Activated B cell treated with CpG ODN at 0.5 μM for 24 hours (primary cell): ENCODE data around the gene FGF2. TPM values are rescaled to one million over a fixed set of nuclear protein-coding genes. Genes with fewer than 3 reads are reported as not detected.
"Not testable (repeated sequence)": the region's sequence is repeated elsewhere in the genome, so short reads cannot be mapped to it uniquely, and the experiment has no call there.

Experiments
- ATAC-seq: fragments of 200-7000 bp; cut with Tn5 transposase; one replicate; pipeline ENCODE4 v1.10.0; 2021; ENCODE audit warnings: low read depth, mild to moderate bottlenecking, moderate library complexity
- CTCF ChIA-PET: fragments of 350-600 bp; sonication (Branson Sonifier 250); formaldehyde crosslinking; loops from one replicate; lab custom pipeline; 2021; ENCODE audit warnings: antibody characterized with exemption; lab: Charles Lee
- POLR2A ChIA-PET: fragments of 350-600 bp; sonication (Branson Sonifier 250); formaldehyde crosslinking; loops from one replicate; lab custom pipeline; 2021; ENCODE audit warnings: antibody characterized with exemption; lab: Charles Lee
- DNase-seq: peaks from one replicate; pipeline ENCODE4 v3.0.0; 2022
- H3K27ac Mint-ChIP-seq: one replicate; pipeline ENCODE4 v1.8.0; 2020; ENCODE audit warnings: mixed read lengths
- H3K27me3 Mint-ChIP-seq: one replicate; pipeline ENCODE4 v1.8.0; 2021; ENCODE audit warnings: mixed read lengths
- H3K36me3 Mint-ChIP-seq: one replicate; pipeline ENCODE4 v1.8.0; 2021; ENCODE audit warnings: low read depth, mixed read lengths
- H3K4me1 Mint-ChIP-seq: one replicate; pipeline ENCODE4 v1.8.0; 2021; ENCODE audit warnings: mixed read lengths
- H3K4me3 Mint-ChIP-seq: one replicate; pipeline ENCODE4 v1.8.0; 2020; ENCODE audit warnings: mild to moderate bottlenecking, mixed read lengths
- H3K9me3 Mint-ChIP-seq: one replicate; pipeline ENCODE4 v1.8.0; 2020; ENCODE audit warnings: mixed read lengths
- intact Hi-C: fragments of 100-400 bp; cut with micrococcal nuclease; formaldehyde crosslinking; loops from one replicate; pipeline ENCODE4 v1.15.1; 2024
- total RNA-seq: library from RNA; stranded (reverse); gene quantifications from 2 replicates; pipeline ENCODE4 v1.2.3, GENCODE V29; 2022
- TF ChIP-seq, protein P1 (sequence below): fragments of 200-600 bp; IDR thresholded peaks from one replicate; pipeline ENCODE4 v1.8.0; 2022; ENCODE audit warnings: antibody characterized with exemption, mild to moderate bottlenecking

The FGF2 gene
- total RNA-seq, 1 donor from 2014 or later = 0.29 TPM

- Mint-ChIP-seq H3K36me3 (no peaks in the 10 kb centered on the region), H3K9me3 (peaks cover 6% of the 10 kb centered on the region), H3K4me3 (no peak overlapping the region), H3K27ac (no peak overlapping the region), H3K27me3 (peaks cover 21% of the 10 kb centered on the region), H3K4me1 (no peaks in the 10 kb centered on the region)
- DNase-seq (no peak), ATAC-seq (no peak)
- POLR2A ChIA-PET = no interaction called here
- TF ChIP-seq, protein P1, sequence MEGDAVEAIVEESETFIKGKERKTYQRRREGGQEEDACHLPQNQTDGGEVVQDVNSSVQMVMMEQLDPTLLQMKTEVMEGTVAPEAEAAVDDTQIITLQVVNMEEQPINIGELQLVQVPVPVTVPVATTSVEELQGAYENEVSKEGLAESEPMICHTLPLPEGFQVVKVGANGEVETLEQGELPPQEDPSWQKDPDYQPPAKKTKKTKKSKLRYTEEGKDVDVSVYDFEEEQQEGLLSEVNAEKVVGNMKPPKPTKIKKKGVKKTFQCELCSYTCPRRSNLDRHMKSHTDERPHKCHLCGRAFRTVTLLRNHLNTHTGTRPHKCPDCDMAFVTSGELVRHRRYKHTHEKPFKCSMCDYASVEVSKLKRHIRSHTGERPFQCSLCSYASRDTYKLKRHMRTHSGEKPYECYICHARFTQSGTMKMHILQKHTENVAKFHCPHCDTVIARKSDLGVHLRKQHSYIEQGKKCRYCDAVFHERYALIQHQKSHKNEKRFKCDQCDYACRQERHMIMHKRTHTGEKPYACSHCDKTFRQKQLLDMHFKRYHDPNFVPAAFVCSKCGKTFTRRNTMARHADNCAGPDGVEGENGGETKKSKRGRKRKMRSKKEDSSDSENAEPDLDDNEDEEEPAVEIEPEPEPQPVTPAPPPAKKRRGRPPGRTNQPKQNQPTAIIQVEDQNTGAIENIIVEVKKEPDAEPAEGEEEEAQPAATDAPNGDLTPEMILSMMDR = no peak
- CTCF ChIA-PET = no interaction called here
- intact Hi-C loops = no loop called here
Observed at GRCh38 chr4:122865425-122865824, 38.8 kb downstream of the FGF2 start.

DNA sequence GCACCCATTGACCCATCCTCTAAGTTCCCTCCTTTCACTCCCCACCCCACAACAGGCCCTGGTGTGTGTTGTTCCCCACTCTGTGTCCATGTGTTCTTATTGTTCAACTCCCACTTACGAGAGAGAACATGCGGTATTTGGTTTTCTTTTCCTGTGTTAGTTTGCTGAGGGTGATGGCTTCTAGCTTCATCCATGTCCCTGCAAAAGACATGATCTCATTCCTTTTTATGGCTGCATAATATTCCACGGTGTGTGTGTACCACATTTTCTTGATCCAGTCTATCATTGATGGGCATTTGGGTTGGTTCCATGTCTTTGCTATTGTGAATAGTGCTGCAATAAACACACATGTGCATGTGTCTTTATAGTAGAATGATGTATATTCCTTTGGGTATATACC lies 41.6 kb downstream of the FGF2 start:
- H3K27ac Mint-ChIP-seq, H3K36me3 Mint-ChIP-seq, ATAC-seq, POLR2A ChIA-PET, CTCF ChIA-PET, H3K4me3 Mint-ChIP-seq, DNase-seq, H3K4me1 Mint-ChIP-seq, H3K9me3 Mint-ChIP-seq, intact Hi-C loops: not testable (repeated sequence)
- peaks cover 27% of the 10 kb centered on the region for H3K27me3 Mint-ChIP-seq

GRCh38 chr4:122873146-122873545 lies 46.5 kb downstream of the FGF2 start:
- Mint-ChIP-seq H3K27ac (no peak overlapping the region), H3K4me3 (no peak overlapping the region), H3K27me3 (peaks cover 24% of the 10 kb centered on the region), H3K9me3 (peaks cover 6% of the 10 kb centered on the region), H3K4me1 (no peaks in the 10 kb centered on the region), H3K36me3 (no peaks in the 10 kb centered on the region)
- no peak for DNase-seq
- intact Hi-C loops = no loop called here
- ChIA-PET CTCF (no interaction called here), POLR2A (no interaction called here)
- TF ChIP-seq, protein P1 = no peak
- ATAC-seq = no peak

- TF ChIP-seq, protein P1 = no peak
- no peaks in the 10 kb centered on the region for H3K4me1 Mint-ChIP-seq
- no peak for DNase-seq
- ATAC-seq = no peak
- no peaks in the 10 kb centered on the region for H3K36me3 Mint-ChIP-seq
- no peak overlapping the region for H3K27ac Mint-ChIP-seq
- no peak overlapping the region for H3K4me3 Mint-ChIP-seq
- H3K9me3 Mint-ChIP-seq = no peaks in the 10 kb centered on the region
- ChIA-PET CTCF (no interaction called here), POLR2A (no interaction called here)
- peaks cover 28% of the 10 kb centered on the region for H3K27me3 Mint-ChIP-seq
- intact Hi-C loops = no loop called here
Observed at GRCh38 chr4:122873821-122874593, 47.4 kb downstream of the FGF2 start.

DNA sequence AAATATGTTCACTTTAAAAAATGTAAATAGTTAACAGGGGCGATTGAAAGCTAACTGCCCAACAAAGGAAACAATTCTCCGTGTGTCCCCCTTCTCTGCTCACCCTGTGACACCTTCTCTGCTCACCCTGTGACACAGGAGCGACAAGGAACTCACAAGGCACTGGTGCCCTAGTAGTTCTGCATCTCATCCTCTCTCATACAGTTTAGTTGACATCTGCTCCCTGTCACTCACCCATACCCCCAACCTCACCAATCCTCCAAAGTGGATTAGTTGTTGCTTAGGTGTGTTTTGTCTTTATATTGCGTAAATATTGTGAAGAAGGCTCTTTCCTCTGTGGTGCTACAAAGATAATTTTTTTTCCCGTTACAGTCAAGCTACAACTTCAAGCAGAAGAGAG lies 49.3 kb downstream of the FGF2 start:
- peaks cover 6% of the 10 kb centered on the region for H3K9me3 Mint-ChIP-seq
- TF ChIP-seq, protein P1 = no peak
- H3K27me3 Mint-ChIP-seq = peaks cover 21% of the 10 kb centered on the region
- no peaks in the 10 kb centered on the region for H3K36me3 Mint-ChIP-seq
- DNase-seq (no peak), ATAC-seq (no peak)
- no peak overlapping the region for H3K4me3 Mint-ChIP-seq
- intact Hi-C loops = no loop called here
- CTCF ChIA-PET = interaction anchor here (1.1 kb wide), 1 partner anchor 22 kb away, joined by 3 read pairs; no protein-coding TSS in a partner anchor
- POLR2A ChIA-PET = no interaction called here
- no peaks in the 10 kb centered on the region for H3K4me1 Mint-ChIP-seq
- no peak overlapping the region for H3K27ac Mint-ChIP-seq
